Measurements from ENCODE around the gene OCRL.

The OCRL gene

DNA sequence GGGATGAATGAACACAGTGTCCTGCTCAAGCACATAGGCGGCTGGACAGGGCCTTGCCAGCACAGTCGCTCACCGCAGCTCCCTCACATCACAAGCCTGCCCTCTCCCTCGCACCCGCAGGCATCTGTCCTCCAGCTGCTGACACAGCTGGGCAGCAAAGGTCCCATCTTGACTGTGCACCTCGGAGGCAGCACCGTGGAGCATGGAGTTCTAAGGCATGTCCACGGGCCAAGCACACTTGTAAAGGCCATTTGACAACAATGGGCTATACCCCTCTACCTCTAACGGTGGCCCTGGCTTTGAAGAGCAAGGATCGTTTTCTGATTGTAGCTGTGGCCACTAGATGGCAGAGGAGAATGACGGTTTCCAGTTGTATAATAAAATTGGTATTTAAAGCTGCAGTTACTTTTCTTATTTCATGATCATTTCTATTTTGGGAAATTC is 60.9 kb downstream of the OCRL start:
- no peaks in the 10 kb centered on the region for H3K27me3 ChIP-seq (ENCODE audit: control insufficient read depth, insufficient read depth, low read length)
- WGBS (ENCODE audit: insufficient coverage, insufficient read length) = no CpG with 5 or more reads among the region's 11 CpGs

DNA sequence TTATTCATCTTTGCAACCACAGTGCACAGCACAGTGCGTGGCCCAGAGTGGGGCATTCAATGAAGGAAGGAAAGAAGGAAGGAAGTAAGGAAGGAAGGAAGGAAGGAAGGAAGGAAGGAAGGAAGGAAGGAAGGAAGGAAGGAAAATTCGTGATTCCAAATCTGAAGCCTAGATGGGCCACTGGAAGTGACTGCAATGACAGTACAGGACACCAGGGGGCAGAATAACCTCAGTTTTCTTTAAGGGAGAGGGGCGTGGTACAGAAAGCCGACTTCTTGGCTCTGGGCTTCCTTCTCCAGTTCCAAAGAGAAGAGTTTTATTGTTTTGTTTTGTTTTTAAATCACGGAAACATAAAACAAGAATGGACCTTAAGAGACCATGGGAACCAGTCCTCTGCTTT is 66.9 kb downstream of the OCRL start:
- H3K36me3 ChIP-seq (ENCODE audit: control insufficient read depth, insufficient read depth, low read length) = no peaks in the 10 kb centered on the region
- no peak overlapping the region for H3K4me3 ChIP-seq (ENCODE audit: low read length)
- WGBS (ENCODE audit: insufficient coverage, insufficient read length) = no CpG with 5 or more reads among the region's 5 CpGs
- H3K9me3 ChIP-seq (ENCODE audit: control insufficient read depth, insufficient read depth, low read length) = no peaks in the 10 kb centered on the region
- DNase-seq (ENCODE audit: low read depth, low spot score) = no peak
- no peaks in the 10 kb centered on the region for H3K4me1 ChIP-seq (ENCODE audit: control insufficient read depth, insufficient read depth, low read length)
- H3K27me3 ChIP-seq (ENCODE audit: control insufficient read depth, insufficient read depth, low read length) = no peaks in the 10 kb centered on the region
- H3K27ac ChIP-seq (ENCODE audit: low read length) = no peak overlapping the region

More for the DNA sequence above, 60.9 kb downstream of the OCRL start:
- no peaks in the 10 kb centered on the region for H3K9me3 ChIP-seq (ENCODE audit: control insufficient read depth, insufficient read depth, low read length)
- no peak overlapping the region for H3K27ac ChIP-seq (ENCODE audit: low read length)
- H3K4me1 ChIP-seq (ENCODE audit: control insufficient read depth, insufficient read depth, low read length) = no peaks in the 10 kb centered on the region; the same call in 1 of the 2 replicates
- no peaks in the 10 kb centered on the region for H3K36me3 ChIP-seq (ENCODE audit: control insufficient read depth, insufficient read depth, low read length)
- no peak for DNase-seq (ENCODE audit: low read depth, low spot score)
- H3K4me3 ChIP-seq (ENCODE audit: low read length) = no peak overlapping the region

DNA sequence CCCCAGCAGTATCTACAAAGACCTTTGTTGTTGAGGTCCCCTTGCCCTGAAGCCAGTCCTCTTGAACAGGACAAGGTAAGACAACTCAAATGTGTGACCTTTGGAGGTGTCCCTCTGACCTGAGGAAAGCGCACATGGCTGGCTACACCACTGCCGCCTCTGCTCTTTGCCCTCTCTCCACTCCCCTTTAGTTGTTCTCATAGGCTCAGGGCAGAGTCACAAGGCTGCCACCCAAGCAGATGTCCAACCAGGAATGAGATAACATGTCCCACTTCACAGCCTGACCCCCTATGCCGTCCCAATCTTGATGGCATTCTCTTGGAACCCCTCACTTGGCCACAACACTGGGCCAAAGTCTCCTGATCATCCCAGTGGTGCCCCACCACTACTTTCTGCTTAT is 68.4 kb downstream of the OCRL start:
- Histone ChIP-seq H3K36me3 (ENCODE audit: control insufficient read depth, insufficient read depth, low read length) (no peaks in the 10 kb centered on the region), H3K27ac (ENCODE audit: low read length) (no peak overlapping the region), H3K9me3 (ENCODE audit: control insufficient read depth, insufficient read depth, low read length) (no peaks in the 10 kb centered on the region), H3K27me3 (ENCODE audit: control insufficient read depth, insufficient read depth, low read length) (no peaks in the 10 kb centered on the region), H3K4me3 (ENCODE audit: low read length) (no peak overlapping the region), H3K4me1 (ENCODE audit: control insufficient read depth, insufficient read depth, low read length) (no peaks in the 10 kb centered on the region)
- WGBS (ENCODE audit: insufficient coverage, insufficient read length) = no CpG with 5 or more reads among the region's 3 CpGs
- no peak for DNase-seq (ENCODE audit: low read depth, low spot score)

DNA sequence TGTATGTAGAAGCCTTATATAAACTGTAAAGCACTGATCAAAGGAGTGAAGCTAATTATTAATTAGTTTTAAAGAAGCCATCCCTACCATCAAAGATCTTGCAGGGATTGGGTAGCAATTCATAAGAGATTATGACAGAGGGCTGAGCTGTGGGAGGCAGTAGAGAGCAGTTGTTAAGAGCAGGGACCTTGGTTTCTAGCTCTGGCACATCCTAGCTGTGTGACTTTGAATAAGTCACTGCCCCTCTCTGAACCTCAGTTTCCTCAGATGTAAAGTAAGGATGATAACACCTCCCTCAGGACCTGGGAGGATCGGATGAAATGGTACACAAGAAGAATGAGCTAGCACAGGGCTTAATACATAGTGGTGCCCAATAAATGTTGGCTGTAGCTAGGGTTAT is 69.3 kb downstream of the OCRL start:
- Histone ChIP-seq H3K4me1 (ENCODE audit: control insufficient read depth, insufficient read depth, low read length) (no peaks in the 10 kb centered on the region), H3K27ac (ENCODE audit: low read length) (no peak overlapping the region), H3K36me3 (ENCODE audit: control insufficient read depth, insufficient read depth, low read length) (no peaks in the 10 kb centered on the region), H3K27me3 (ENCODE audit: control insufficient read depth, insufficient read depth, low read length) (no peaks in the 10 kb centered on the region), H3K9me3 (ENCODE audit: control insufficient read depth, insufficient read depth, low read length) (no peaks in the 10 kb centered on the region), H3K4me3 (ENCODE audit: low read length) (no peak overlapping the region)
- DNase-seq (ENCODE audit: low read depth, low spot score) = no peak
- no CpG with 5 or more reads among the region's 1 CpG for WGBS (ENCODE audit: insufficient coverage, insufficient read length)

DNA sequence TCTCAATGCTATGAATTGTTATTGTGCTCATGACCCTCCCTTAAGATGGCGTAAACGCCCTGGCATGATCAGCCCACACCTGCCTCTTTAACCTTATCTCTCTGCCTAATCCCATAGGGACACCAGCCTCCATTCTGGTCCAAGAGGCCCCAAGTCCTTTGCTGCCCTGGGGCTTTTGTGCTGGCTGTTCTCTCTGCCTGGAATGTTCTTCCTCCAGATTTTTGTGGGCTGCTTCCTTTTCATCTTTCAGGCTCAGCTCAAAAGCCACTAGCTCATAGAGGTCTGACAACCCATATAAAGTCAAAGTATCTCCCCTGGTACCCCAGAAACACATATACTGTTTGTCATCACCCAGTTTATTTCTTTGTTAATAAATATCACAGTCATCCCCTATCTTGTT is 72.3 kb downstream of the OCRL start:
- no peaks in the 10 kb centered on the region for H3K4me1 ChIP-seq (ENCODE audit: control insufficient read depth, insufficient read depth, low read length)
- no peaks in the 10 kb centered on the region for H3K27me3 ChIP-seq (ENCODE audit: control insufficient read depth, insufficient read depth, low read length)
- DNase-seq (ENCODE audit: low read depth, low spot score) = no peak
- no peaks in the 10 kb centered on the region for H3K36me3 ChIP-seq (ENCODE audit: control insufficient read depth, insufficient read depth, low read length)
- H3K27ac ChIP-seq (ENCODE audit: low read length) = no peak overlapping the region
- no CpG with 5 or more reads among the region's 2 CpGs for WGBS (ENCODE audit: insufficient coverage, insufficient read length)
- no peak overlapping the region for H3K4me3 ChIP-seq (ENCODE audit: low read length)
- H3K9me3 ChIP-seq (ENCODE audit: control insufficient read depth, insufficient read depth, low read length) = no peaks in the 10 kb centered on the region

DNA sequence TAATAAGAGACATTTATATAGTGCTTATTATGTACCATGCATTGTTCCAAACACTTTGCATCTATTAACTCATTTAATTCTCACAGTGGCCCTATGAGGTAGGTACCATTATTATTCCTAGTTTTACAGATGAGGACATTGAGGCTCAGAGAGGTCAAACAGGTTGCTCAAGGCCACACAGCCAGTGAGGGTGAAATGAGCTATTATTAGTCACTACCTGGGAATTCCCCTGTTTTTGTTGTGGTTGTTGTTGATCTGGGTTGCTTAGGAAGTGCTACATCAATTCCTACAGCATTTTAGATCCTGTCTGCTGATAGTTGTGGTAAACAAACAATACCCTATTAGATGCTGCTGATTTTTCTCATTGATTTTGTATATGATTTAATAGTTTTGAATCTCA is 73.5 kb downstream of the OCRL start:
- no peak for DNase-seq (ENCODE audit: low read depth, low spot score)
- no peak overlapping the region for H3K27ac ChIP-seq (ENCODE audit: low read length)
- no peaks in the 10 kb centered on the region for H3K9me3 ChIP-seq (ENCODE audit: control insufficient read depth, insufficient read depth, low read length)
- H3K4me3 ChIP-seq (ENCODE audit: low read length) = no peak overlapping the region
- H3K36me3 ChIP-seq (ENCODE audit: control insufficient read depth, insufficient read depth, low read length) = no peaks in the 10 kb centered on the region
- H3K27me3 ChIP-seq (ENCODE audit: control insufficient read depth, insufficient read depth, low read length) = no peaks in the 10 kb centered on the region
- no peaks in the 10 kb centered on the region for H3K4me1 ChIP-seq (ENCODE audit: control insufficient read depth, insufficient read depth, low read length)

DNA sequence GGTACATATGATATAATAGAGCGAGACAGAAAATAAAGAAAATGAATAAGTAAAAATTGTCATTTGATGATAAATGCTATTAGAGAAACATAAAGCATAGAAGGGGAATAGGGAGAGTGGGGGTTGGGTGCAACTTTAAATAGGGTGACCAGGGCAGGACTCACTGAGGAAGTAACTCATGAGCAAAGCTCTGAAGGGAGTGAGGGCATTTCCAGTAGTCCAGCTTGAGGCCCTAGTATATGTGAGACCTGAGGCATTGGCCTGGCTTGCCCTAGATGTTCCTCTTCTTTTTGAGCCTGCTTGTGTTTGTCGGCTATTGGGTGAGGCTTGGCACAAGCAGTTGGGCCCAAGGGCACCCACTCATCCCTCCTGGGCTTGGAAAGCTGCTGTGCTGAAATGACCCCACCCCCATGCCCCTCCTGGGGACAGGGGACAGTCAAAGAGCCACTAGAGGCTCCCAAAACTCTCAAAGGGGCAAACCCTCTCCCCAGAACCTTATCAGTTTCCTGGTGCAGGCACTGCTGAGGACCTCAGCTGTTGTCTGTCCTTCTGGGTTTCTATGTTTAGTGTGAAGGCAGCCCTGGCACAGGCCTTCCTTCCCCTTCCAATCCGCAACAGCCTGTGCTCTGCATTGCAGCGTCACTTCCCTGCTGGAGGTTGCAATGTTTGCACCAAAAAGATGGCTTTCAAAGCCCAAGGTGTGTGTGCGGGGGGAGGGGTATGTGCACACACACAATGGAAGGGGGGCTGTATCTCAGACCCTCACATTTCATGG is 74.6 kb downstream of the OCRL start:
- Histone ChIP-seq H3K27ac (ENCODE audit: low read length) (no peak overlapping the region), H3K9me3 (ENCODE audit: control insufficient read depth, insufficient read depth, low read length) (no peaks in the 10 kb centered on the region), H3K36me3 (ENCODE audit: control insufficient read depth, insufficient read depth, low read length) (no peaks in the 10 kb centered on the region), H3K4me3 (ENCODE audit: low read length) (no peak overlapping the region), H3K27me3 (ENCODE audit: control insufficient read depth, insufficient read depth, low read length) (no peaks in the 10 kb centered on the region), H3K4me1 (ENCODE audit: control insufficient read depth, insufficient read depth, low read length) (no peaks in the 10 kb centered on the region)
- DNase-seq (ENCODE audit: low read depth, low spot score) = no peak
- WGBS (ENCODE audit: insufficient coverage, insufficient read length) = no CpG with 5 or more reads among the region's 5 CpGs

DNA sequence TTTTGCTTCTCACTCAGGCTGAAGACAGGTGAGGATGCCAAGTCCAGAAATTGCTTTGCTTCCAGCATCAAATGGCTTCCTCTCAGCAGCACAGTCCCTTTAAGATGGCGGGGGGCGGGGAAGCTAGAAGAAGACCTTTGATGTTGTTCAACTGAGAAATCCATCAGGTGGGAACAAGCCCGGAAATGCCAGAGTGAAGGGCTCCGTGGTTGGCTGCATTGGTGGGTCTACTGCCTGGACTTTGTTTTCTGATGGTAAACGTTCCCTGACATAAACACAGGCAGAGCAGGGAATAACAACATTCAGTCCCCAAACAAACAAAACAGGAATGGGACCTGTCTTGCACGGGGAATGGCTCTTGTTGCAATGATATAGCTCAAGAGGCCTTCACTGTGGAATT is 77.4 kb downstream of the OCRL start:
- no CpG with 5 or more reads among the region's 6 CpGs for WGBS (ENCODE audit: insufficient coverage, insufficient read length)
- DNase-seq (ENCODE audit: low read depth, low spot score) = no peak
- H3K27me3 ChIP-seq (ENCODE audit: control insufficient read depth, insufficient read depth, low read length) = no peaks in the 10 kb centered on the region

DNA sequence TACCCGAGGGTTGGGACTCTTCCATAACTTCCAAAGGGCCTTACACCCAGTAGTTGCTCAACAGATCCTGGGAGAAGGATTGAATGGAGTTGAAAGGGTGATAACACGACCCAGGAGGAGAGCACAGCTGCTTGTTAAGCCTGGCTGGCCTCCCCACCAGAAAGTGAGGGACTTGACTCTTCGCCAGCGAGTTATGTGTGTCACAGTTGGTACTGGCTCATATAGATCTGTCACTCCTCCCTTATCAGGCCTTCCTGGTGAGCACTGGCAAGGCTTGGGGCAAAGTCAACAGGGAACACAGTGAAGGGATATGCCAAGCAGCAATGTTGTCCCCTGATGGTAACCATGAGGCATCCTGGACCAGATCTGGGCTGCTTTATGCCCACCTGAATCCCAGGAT is 78.9 kb downstream of the OCRL start:
- Histone ChIP-seq H3K9me3 (ENCODE audit: control insufficient read depth, insufficient read depth, low read length) (no peaks in the 10 kb centered on the region), H3K4me3 (ENCODE audit: low read length) (no peak overlapping the region), H3K27me3 (ENCODE audit: control insufficient read depth, insufficient read depth, low read length) (no peaks in the 10 kb centered on the region), H3K27ac (ENCODE audit: low read length) (no peak overlapping the region), H3K36me3 (ENCODE audit: control insufficient read depth, insufficient read depth, low read length) (no peaks in the 10 kb centered on the region), H3K4me1 (ENCODE audit: control insufficient read depth, insufficient read depth, low read length) (no peaks in the 10 kb centered on the region)
- no peak for DNase-seq (ENCODE audit: low read depth, low spot score)
- WGBS (ENCODE audit: insufficient coverage, insufficient read length) = no CpG with 5 or more reads among the region's 4 CpGs

More for the DNA sequence above, 77.4 kb downstream of the OCRL start:
- no peaks in the 10 kb centered on the region for H3K9me3 ChIP-seq (ENCODE audit: control insufficient read depth, insufficient read depth, low read length)
- H3K4me3 ChIP-seq (ENCODE audit: low read length) = no peak overlapping the region
- H3K27ac ChIP-seq (ENCODE audit: low read length) = no peak overlapping the region
- no peaks in the 10 kb centered on the region for H3K36me3 ChIP-seq (ENCODE audit: control insufficient read depth, insufficient read depth, low read length)
- H3K4me1 ChIP-seq (ENCODE audit: control insufficient read depth, insufficient read depth, low read length) = no peaks in the 10 kb centered on the region

DNA sequence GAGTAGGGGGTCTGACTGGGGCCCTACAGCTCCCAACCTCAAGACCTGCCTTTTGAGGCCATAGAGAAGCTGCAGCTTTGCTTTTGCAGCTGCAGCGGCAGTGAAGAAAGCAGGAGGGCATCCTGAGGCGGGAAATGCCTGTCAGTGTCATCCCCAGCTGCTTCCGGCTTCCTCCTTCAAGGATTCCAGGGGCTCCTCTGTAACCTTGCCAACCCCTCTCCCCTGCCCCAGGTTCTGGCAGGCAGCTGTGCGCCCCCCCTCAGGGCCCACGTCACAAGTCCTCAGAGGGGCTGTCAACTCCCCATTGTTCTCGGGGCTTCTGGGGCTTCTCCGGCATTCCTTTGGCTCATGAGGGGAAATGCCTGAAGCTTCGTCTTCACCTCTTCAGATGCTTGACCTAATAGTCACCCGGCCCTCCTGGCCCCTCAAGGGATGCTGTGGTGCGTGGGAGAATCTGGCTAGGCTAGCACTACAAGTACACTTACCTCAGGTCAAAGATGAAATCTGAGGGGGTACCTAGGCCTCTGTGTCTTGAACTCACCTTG is 82.8 kb downstream of the OCRL start:
- H3K9me3 ChIP-seq (ENCODE audit: control insufficient read depth, insufficient read depth, low read length) = no peaks in the 10 kb centered on the region
- H3K4me3 ChIP-seq (ENCODE audit: low read length) = no peak overlapping the region
- no peaks in the 10 kb centered on the region for H3K36me3 ChIP-seq (ENCODE audit: control insufficient read depth, insufficient read depth, low read length)
- no peaks in the 10 kb centered on the region for H3K4me1 ChIP-seq (ENCODE audit: control insufficient read depth, insufficient read depth, low read length)
- no peaks in the 10 kb centered on the region for H3K27me3 ChIP-seq (ENCODE audit: control insufficient read depth, insufficient read depth, low read length)
- H3K27ac ChIP-seq (ENCODE audit: low read length) = no peak overlapping the region
- no peak for DNase-seq (ENCODE audit: low read depth, low spot score)
- WGBS (ENCODE audit: insufficient coverage, insufficient read length) = no CpG with 5 or more reads among the region's 10 CpGs

DNA sequence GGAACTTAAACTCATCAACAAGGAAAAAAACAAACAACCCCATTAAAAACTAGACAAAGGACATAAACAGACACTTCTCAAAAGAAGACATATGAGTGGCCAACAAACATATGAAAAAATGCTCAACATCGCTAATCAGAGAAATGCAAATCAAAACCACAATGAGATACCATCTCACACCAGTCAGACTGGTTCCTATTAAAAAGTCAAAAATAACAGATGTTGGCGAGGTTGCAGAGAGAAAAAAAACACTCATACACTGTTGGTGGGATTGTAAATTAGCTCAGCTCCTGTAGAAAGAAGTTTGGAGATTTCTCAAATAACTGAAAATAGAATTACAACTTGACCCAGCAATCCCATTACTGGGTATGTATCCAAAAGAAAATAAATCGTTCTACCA is 86.0 kb downstream of the OCRL start:
- no peak for DNase-seq (ENCODE audit: low read depth, low spot score)
- no peaks in the 10 kb centered on the region for H3K9me3 ChIP-seq (ENCODE audit: control insufficient read depth, insufficient read depth, low read length)
- no peak overlapping the region for H3K4me3 ChIP-seq (ENCODE audit: low read length)
- H3K27ac ChIP-seq (ENCODE audit: low read length) = no peak overlapping the region
- no CpG with 5 or more reads among the region's 3 CpGs for WGBS (ENCODE audit: insufficient coverage, insufficient read length)
- H3K36me3 ChIP-seq (ENCODE audit: control insufficient read depth, insufficient read depth, low read length) = no peaks in the 10 kb centered on the region
- no peaks in the 10 kb centered on the region for H3K4me1 ChIP-seq (ENCODE audit: control insufficient read depth, insufficient read depth, low read length)
- H3K27me3 ChIP-seq (ENCODE audit: control insufficient read depth, insufficient read depth, low read length) = no peaks in the 10 kb centered on the region

Data from iPS DF 6.9 (cell line).